Measurements from ENCODE around the gene GAB1.
A peak's percentile ranks its signal among the peaks of the same experiment; 100 is the strongest.

DNA sequence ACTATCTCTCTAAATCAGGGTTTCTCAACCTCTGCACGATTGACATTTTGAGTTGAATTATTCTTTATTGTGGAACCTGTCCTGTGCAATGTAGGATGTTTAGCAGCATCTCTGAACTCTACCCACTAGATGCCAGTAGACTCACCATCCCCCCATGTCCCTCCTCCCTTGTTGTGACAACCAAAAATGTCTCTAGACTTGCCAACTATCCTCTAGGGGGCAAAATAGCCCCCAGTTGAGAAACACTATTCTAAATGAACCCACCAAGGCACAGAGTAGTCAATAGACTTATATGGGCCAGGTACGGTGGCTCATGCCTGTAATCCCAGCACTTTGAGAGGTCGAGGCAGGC lies 49.1 kb upstream of the GAB1 start:
- TF ChIP-seq ZNF335 (tag by site-specific recombination; conservative IDR thresholded peaks at IDR 0.05) (no peak), YY1 (tag by site-specific recombination; IDR thresholded peaks at IDR 0.05) (no peak), HOXD13 (CRISPR knock-in tag; IDR thresholded peaks at IDR 0.05; ENCODE audit: borderline replicate concordance) (no peak), ZNF391 (tag by site-specific recombination; IDR thresholded peaks at IDR 0.05; ENCODE audit: borderline replicate concordance, low read depth) (no peak), ZNF23 (tag by site-specific recombination; IDR thresholded peaks at IDR 0.05; ENCODE audit: borderline replicate concordance) (no peak), ZFP37 (tag by site-specific recombination; IDR thresholded peaks at IDR 0.05) (no peak), ZNF114 (tag by site-specific recombination; IDR thresholded peaks at IDR 0.05) (no peak)
- TF ChIP-seq, protein P1, sequence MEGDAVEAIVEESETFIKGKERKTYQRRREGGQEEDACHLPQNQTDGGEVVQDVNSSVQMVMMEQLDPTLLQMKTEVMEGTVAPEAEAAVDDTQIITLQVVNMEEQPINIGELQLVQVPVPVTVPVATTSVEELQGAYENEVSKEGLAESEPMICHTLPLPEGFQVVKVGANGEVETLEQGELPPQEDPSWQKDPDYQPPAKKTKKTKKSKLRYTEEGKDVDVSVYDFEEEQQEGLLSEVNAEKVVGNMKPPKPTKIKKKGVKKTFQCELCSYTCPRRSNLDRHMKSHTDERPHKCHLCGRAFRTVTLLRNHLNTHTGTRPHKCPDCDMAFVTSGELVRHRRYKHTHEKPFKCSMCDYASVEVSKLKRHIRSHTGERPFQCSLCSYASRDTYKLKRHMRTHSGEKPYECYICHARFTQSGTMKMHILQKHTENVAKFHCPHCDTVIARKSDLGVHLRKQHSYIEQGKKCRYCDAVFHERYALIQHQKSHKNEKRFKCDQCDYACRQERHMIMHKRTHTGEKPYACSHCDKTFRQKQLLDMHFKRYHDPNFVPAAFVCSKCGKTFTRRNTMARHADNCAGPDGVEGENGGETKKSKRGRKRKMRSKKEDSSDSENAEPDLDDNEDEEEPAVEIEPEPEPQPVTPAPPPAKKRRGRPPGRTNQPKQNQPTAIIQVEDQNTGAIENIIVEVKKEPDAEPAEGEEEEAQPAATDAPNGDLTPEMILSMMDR (tag by site-specific recombination; IDR thresholded peaks at IDR 0.05): peak; percentile 58
- TF ChIP-seq, protein P2, sequence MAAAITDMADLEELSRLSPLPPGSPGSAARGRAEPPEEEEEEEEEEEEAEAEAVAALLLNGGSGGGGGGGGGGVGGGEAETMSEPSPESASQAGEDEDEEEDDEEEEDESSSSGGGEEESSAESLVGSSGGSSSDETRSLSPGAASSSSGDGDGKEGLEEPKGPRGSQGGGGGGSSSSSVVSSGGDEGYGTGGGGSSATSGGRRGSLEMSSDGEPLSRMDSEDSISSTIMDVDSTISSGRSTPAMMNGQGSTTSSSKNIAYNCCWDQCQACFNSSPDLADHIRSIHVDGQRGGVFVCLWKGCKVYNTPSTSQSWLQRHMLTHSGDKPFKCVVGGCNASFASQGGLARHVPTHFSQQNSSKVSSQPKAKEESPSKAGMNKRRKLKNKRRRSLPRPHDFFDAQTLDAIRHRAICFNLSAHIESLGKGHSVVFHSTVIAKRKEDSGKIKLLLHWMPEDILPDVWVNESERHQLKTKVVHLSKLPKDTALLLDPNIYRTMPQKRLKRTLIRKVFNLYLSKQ (tag by site-specific recombination; IDR thresholded peaks at IDR 0.05; ENCODE audit: borderline replicate concordance): no peak
- TF ChIP-seq, protein P3, sequence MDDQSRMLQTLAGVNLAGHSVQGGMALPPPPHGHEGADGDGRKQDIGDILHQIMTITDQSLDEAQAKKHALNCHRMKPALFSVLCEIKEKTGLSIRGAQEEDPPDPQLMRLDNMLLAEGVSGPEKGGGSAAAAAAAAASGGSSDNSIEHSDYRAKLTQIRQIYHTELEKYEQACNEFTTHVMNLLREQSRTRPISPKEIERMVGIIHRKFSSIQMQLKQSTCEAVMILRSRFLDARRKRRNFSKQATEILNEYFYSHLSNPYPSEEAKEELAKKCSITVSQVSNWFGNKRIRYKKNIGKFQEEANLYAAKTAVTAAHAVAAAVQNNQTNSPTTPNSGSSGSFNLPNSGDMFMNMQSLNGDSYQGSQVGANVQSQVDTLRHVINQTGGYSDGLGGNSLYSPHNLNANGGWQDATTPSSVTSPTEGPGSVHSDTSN (CRISPR knock-in tag; IDR thresholded peaks at IDR 0.05): no peak
